Uterus (tissue), 2 donors: Measurements from ENCODE around the gene DNASE2B.

Source experiments
- POLR2A ChIP-seq, 2 donors: fragments of 450-650 bp; IDR thresholded peaks; one replicate each; pipeline ENCODE4 v1.6.1; 2016; ENCODE audit warnings: antibody characterized with exemption in 2 of 2, mild to moderate bottlenecking in 1 of 2, moderate library complexity in 1 of 2
- TF ChIP-seq, protein P1 (sequence below), 4 experiments: fragments of 200-600 bp in 2 of 4; fragments of 450-650 bp in 2 of 4; sonication (generic) in 2 of 4; IDR thresholded peaks; one replicate each; pipeline ENCODE4 v1.5.1; 2016 to 2019; ENCODE audit warnings: antibody characterized with exemption in 4 of 4, mild to moderate bottlenecking in 2 of 4, moderate library complexity in 1 of 4

DNA sequence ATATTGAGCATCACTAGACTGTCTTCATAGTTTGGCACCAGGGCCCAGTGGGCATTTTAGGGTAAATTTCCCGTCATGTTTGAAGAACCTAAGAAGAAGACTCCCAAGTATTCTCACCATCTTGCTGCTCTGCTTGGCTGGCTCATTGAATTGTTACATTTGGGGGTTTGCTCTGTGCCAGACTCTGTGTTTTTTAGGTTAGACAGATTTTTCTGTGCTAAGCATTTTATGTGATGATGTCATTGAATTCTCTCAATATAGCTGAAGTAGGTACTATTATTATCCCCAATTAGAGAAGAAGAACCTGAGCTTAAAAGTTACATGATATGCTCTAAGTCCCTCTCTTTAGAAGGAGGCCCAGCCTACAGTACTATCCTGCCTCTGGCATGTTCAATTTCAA is 28.0 kb upstream of the DNASE2B start:
- TF ChIP-seq, protein P1, sequence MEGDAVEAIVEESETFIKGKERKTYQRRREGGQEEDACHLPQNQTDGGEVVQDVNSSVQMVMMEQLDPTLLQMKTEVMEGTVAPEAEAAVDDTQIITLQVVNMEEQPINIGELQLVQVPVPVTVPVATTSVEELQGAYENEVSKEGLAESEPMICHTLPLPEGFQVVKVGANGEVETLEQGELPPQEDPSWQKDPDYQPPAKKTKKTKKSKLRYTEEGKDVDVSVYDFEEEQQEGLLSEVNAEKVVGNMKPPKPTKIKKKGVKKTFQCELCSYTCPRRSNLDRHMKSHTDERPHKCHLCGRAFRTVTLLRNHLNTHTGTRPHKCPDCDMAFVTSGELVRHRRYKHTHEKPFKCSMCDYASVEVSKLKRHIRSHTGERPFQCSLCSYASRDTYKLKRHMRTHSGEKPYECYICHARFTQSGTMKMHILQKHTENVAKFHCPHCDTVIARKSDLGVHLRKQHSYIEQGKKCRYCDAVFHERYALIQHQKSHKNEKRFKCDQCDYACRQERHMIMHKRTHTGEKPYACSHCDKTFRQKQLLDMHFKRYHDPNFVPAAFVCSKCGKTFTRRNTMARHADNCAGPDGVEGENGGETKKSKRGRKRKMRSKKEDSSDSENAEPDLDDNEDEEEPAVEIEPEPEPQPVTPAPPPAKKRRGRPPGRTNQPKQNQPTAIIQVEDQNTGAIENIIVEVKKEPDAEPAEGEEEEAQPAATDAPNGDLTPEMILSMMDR (IDR thresholded peaks at IDR 0.05): no peak
- TF ChIP-seq POLR2A (IDR thresholded peaks at IDR 0.05): no peak
